ENCODE data around the gene HLA-DPB1. TPM values are rescaled to one million over a fixed set of nuclear protein-coding genes. Genes with fewer than 3 reads are reported as not detected.

The HLA-DPB1 gene
- 100 to 1,000 TPM in 1 of 5 experiments, 10 to 100 TPM in 4; 13.7 to 308 (median 43.3) TPM for total RNA-seq
- polyA plus RNA-seq: 10 to 100 TPM; 24.9 to 87.6 TPM
- 18.4 reads per million, percentile 48 among the genes with 10 or more reads in this experiment for total RNA-seq

- POLR2A ChIA-PET: interaction anchor here (0.5 to 0.9 kb wide), 2 partner anchors 44 to 104 kb away, joined by 3 to 5 read pairs; no protein-coding TSS in a partner anchor
- H3K4me3 Mint-ChIP-seq: peak within 1 kb of the TSS; percentile 60 to 91 (median 84)
- Histone ChIP-seq H3K36me3 (ENCODE audit: control insufficient read depth in 2 of 3, insufficient read depth in 3 of 3, low read length in 3 of 3) (no peaks in the 10 kb centered on the region), H3K27ac (ENCODE audit: low read depth, low read length) (peak within 1 kb of the TSS; percentile 76), H3K4me3 (ENCODE audit: low read length) (peak within 1 kb of the TSS; percentile 74), H3K27me3 (ENCODE audit: control insufficient read depth in 2 of 2, insufficient read depth in 2 of 2, low read length in 2 of 2) (no peaks in the 10 kb centered on the region), H3K9me3 (ENCODE audit: control insufficient read depth in 2 of 3, low read length in 3 of 3) (no peaks in the 10 kb centered on the region), H3K4me1 (ENCODE audit: control insufficient read depth in 2 of 2, insufficient read depth in 2 of 2, low read length in 2 of 2) (peaks cover 5 to 44% of the 10 kb centered on the region in 2 donors)
- H3K36me3 Mint-ChIP-seq: peaks cover 0 to 3% (median 0%) of the 10 kb centered on the region in 5 donors
- intact Hi-C loops (cut with micrococcal nuclease): loop anchor here in 1 of 2 donors (10.0 kb wide), 1 partner anchor 181 kb away; no protein-coding TSS in a partner anchor
- CTCF ChIA-PET: interaction anchor here (0.9 kb wide), 1 partner anchor 62 kb away, joined by 3 read pairs; no protein-coding TSS in a partner anchor
- peaks cover 0 to 11% (median 2%) of the 10 kb centered on the region in 5 donors for H3K27me3 Mint-ChIP-seq
- DNase-seq: peak in 7 of 9 donors; percentile 53 to 83 (median 67)
- ATAC-seq: peak; percentile 94
- peak within 1 kb of the TSS; percentile 32 to 93 (median 76) for H3K27ac Mint-ChIP-seq
- H3K9me3 Mint-ChIP-seq: peaks cover 0 to 1% (median 0%) of the 10 kb centered on the region in 11 donors
- peaks cover 34 to 71% (median 54%) of the 10 kb centered on the region in 7 donors for H3K4me1 Mint-ChIP-seq
Observed at GRCh38 chr6:33075568-33076405, at the start of gene HLA-DPB1. Gene HLA-DPB1 (plus strand): TSS chr6:33075990. CDS start chr6:33076042, 52 bp downstream.

GRCh38 chr6:33028220-33028849, 47.5 kb upstream of the HLA-DPB1 start:
- Mint-ChIP-seq H3K36me3 (no peaks in the 10 kb centered on the region), H3K27ac (peak overlapping the region in 1 of 9 donors; percentile 7), H3K9me3 (peaks cover 0 to 2% (median 0%) of the 10 kb centered on the region in 11 donors), H3K27me3 (peaks cover 0 to 40% (median 4%) of the 10 kb centered on the region in 5 donors), H3K4me1 (peaks cover 0 to 25% (median 0%) of the 10 kb centered on the region in 7 donors), H3K4me3 (no peak overlapping the region)
- peaks cover 0 to 4% of the 10 kb centered on the region in 2 donors for H3K4me1 ChIP-seq (ENCODE audit: control insufficient read depth in 2 of 2, insufficient read depth in 2 of 2, low read length in 2 of 2)
- ChIA-PET POLR2A (no interaction called here), CTCF (no interaction called here)
- DNase-seq: no peak
- intact Hi-C loops (cut with micrococcal nuclease): loop anchor here in 1 of 2 donors (2.0 kb wide), 1 partner anchor 44 kb away; the partner anchor contains the start of gene HLA-DPA1
- ATAC-seq: no peak
- no peak overlapping the region for H3K27ac ChIP-seq (ENCODE audit: low read depth, low read length)
- H3K4me3 ChIP-seq (ENCODE audit: low read length): no peak overlapping the region
- H3K36me3 ChIP-seq (ENCODE audit: control insufficient read depth in 2 of 3, insufficient read depth in 3 of 3, low read length in 3 of 3): no peaks in the 10 kb centered on the region
- H3K27me3 ChIP-seq (ENCODE audit: control insufficient read depth in 2 of 2, insufficient read depth in 2 of 2, low read length in 2 of 2): no peaks in the 10 kb centered on the region
- H3K9me3 ChIP-seq (ENCODE audit: control insufficient read depth in 2 of 3, low read length in 3 of 3): no peaks in the 10 kb centered on the region

- Mint-ChIP-seq H3K27ac (peak overlapping the region in 1 of 9 donors; percentile 85), H3K27me3 (peaks cover 3 to 51% (median 4%) of the 10 kb centered on the region in 5 donors), H3K4me1 (peaks cover 0 to 25% (median 0%) of the 10 kb centered on the region in 7 donors), H3K36me3 (no peaks in the 10 kb centered on the region), H3K9me3 (peaks cover 0 to 4% (median under 1%) of the 10 kb centered on the region in 11 donors), H3K4me3 (peak overlapping the region in 1 of 10 donors; percentile 20)
- Histone ChIP-seq H3K4me1 (ENCODE audit: control insufficient read depth in 2 of 2, insufficient read depth in 2 of 2, low read length in 2 of 2) (peaks cover 0 to 4% of the 10 kb centered on the region in 2 donors), H3K4me3 (ENCODE audit: low read length) (no peak overlapping the region), H3K27me3 (ENCODE audit: control insufficient read depth in 2 of 2, insufficient read depth in 2 of 2, low read length in 2 of 2) (no peaks in the 10 kb centered on the region), H3K36me3 (ENCODE audit: control insufficient read depth in 2 of 3, insufficient read depth in 3 of 3, low read length in 3 of 3) (no peaks in the 10 kb centered on the region), H3K9me3 (ENCODE audit: control insufficient read depth in 2 of 3, low read length in 3 of 3) (no peaks in the 10 kb centered on the region), H3K27ac (ENCODE audit: low read depth, low read length) (no peak overlapping the region)
- peak; percentile 88 for ATAC-seq
- intact Hi-C loops (cut with micrococcal nuclease): loop anchor here in 1 of 2 donors (2.0 kb wide), 1 partner anchor 43 kb away; the partner anchor contains the start of gene HLA-DPA1
- DNase-seq: no peak
- CTCF ChIA-PET: no interaction called here
- POLR2A ChIA-PET: no interaction called here
Observed at GRCh38 chr6:33029328-33030184, 46.2 kb upstream of the HLA-DPB1 start.

GRCh38 chr6:33030245-33030644, 45.5 kb upstream of the HLA-DPB1 start:
- peaks cover 0 to 22% (median 0%) of the 10 kb centered on the region in 7 donors for H3K4me1 Mint-ChIP-seq
- no peak for ATAC-seq
- H3K4me3 Mint-ChIP-seq: no peak overlapping the region
- no peak overlapping the region for H3K4me3 ChIP-seq (ENCODE audit: low read length)
- H3K27ac ChIP-seq (ENCODE audit: low read depth, low read length): no peak overlapping the region
- CTCF ChIA-PET: no interaction called here
- H3K36me3 Mint-ChIP-seq: peaks cover 0 to 4% (median 3%) of the 10 kb centered on the region in 5 donors
- intact Hi-C loops (cut with micrococcal nuclease): no loop called here
- no peaks in the 10 kb centered on the region for H3K36me3 ChIP-seq (ENCODE audit: control insufficient read depth in 2 of 3, insufficient read depth in 3 of 3, low read length in 3 of 3)
- H3K27ac Mint-ChIP-seq: peak overlapping the region in 1 of 9 donors; percentile 85
- peaks cover 9 to 54% (median 10%) of the 10 kb centered on the region in 5 donors for H3K27me3 Mint-ChIP-seq
- H3K9me3 ChIP-seq (ENCODE audit: control insufficient read depth in 2 of 3, low read length in 3 of 3): peaks cover 0 to 2% (median 0%) of the 10 kb centered on the region in 3 experiments
- H3K27me3 ChIP-seq (ENCODE audit: control insufficient read depth in 2 of 2, insufficient read depth in 2 of 2, low read length in 2 of 2): no peaks in the 10 kb centered on the region
- POLR2A ChIA-PET: no interaction called here
- no peak for DNase-seq
- H3K4me1 ChIP-seq (ENCODE audit: control insufficient read depth in 2 of 2, insufficient read depth in 2 of 2, low read length in 2 of 2): peaks cover 0 to 4% of the 10 kb centered on the region in 2 donors
- H3K9me3 Mint-ChIP-seq: peaks cover 0 to 11% (median 5%) of the 10 kb centered on the region in 11 donors

- Histone ChIP-seq H3K27ac (ENCODE audit: low read depth, low read length) (no peak overlapping the region), H3K4me3 (ENCODE audit: low read length) (no peak overlapping the region), H3K9me3 (ENCODE audit: control insufficient read depth in 2 of 3, low read length in 3 of 3) (peaks cover 0 to 4% (median 0%) of the 10 kb centered on the region in 3 experiments), H3K4me1 (ENCODE audit: control insufficient read depth in 2 of 2, insufficient read depth in 2 of 2, low read length in 2 of 2) (no peaks in the 10 kb centered on the region), H3K36me3 (ENCODE audit: control insufficient read depth in 2 of 3, insufficient read depth in 3 of 3, low read length in 3 of 3) (no peaks in the 10 kb centered on the region), H3K27me3 (ENCODE audit: control insufficient read depth in 2 of 2, insufficient read depth in 2 of 2, low read length in 2 of 2) (no peaks in the 10 kb centered on the region)
- Mint-ChIP-seq H3K27ac (no peak overlapping the region), H3K27me3 (peaks cover 9 to 73% (median 21%) of the 10 kb centered on the region in 5 donors), H3K4me3 (no peak overlapping the region), H3K4me1 (peaks cover 0 to 4% (median 0%) of the 10 kb centered on the region in 7 donors), H3K36me3 (peaks cover 0 to 8% (median 7%) of the 10 kb centered on the region in 5 donors), H3K9me3 (peaks cover 0 to 24% (median 15%) of the 10 kb centered on the region in 11 donors)
- ATAC-seq: no peak
- intact Hi-C loops (cut with micrococcal nuclease): no loop called here
- no peak for DNase-seq
- ChIA-PET POLR2A (no interaction called here), CTCF (interaction anchor here (0.9 kb wide), 1 partner anchor 50 kb away, joined by 3 read pairs; no protein-coding TSS in a partner anchor)
Observed at GRCh38 chr6:33034554-33034953, 41.2 kb upstream of the HLA-DPB1 start.

Data from naive thymus-derived CD4-positive, alpha-beta T cell (primary cell).